HCT116 (cell line): Measurements from ENCODE around the gene MAGEB6. TPM values are rescaled to one million over a fixed set of nuclear protein-coding genes. Genes with fewer than 3 reads are reported as not detected.

ENCODE experiments used
- ATAC-seq: fragments of 200-7000 bp; cut with Tn5 transposase; 2 replicates; pipeline ENCODE4 v1.9.1; 2020; ENCODE audit warnings: mild to moderate bottlenecking, moderate library complexity
- BruUV-seq: library from RNA; stranded (reverse); fragments of 400-500 nt; replicated peaks from 2 replicates; lab custom pipeline; 2021; lab: Mats Ljungman, UMichigan
- CTCF ChIA-PET: fragments of 300-600 bp; sonication (Branson Sonifier 250); formaldehyde crosslinking; loops from one replicate; lab custom pipeline; 2021; ENCODE audit warnings: antibody characterized with exemption; lab: Charles Lee
- POLR2A ChIA-PET: fragments of 300-600, 350-600 bp; sonication (Branson Sonifier 250); formaldehyde crosslinking; loops from one replicate; lab custom pipeline; 2021; ENCODE audit warnings: antibody characterized with exemption; lab: Charles Lee
- RAD21 ChIA-PET, 2 experiments: fragments of 300-600 bp; sonication (Branson Sonifier 250); formaldehyde crosslinking; loops; one replicate each; lab custom pipeline; 2023; ENCODE audit warnings: low total read pairs in 2 of 2; ENCODE audit not compliant: uncharacterized antibody in 2 of 2, unreplicated experiment in 2 of 2, low non-redundant PET in 1 of 2; lab: Charles Lee
- DNase-seq: peaks from one replicate; pipeline ENCODE4 v3.0.0-alpha.2; 2010; ENCODE audit warnings: low read depth, low spot score
- H2AFZ ChIP-seq: fragments of 200-600 bp; shearing (Covaris generic), sonication (generic); 2 replicates; pipeline ENCODE4 v1.6.1; 2017; ENCODE audit warnings: low read depth, mixed run types, mixed read lengths, antibody characterized with exemption, low read length; ENCODE audit not compliant: poor library complexity, severe bottlenecking
- H3K27ac ChIP-seq: 2 replicates; pipeline ENCODE4 v1.5.1; 2012; ENCODE audit warnings: low read depth, low read length
- H3K27me3 ChIP-seq: fragments of 200-600 bp; sonication (generic); 2 replicates; pipeline ENCODE4 v1.6.1; 2016; ENCODE audit warnings: mixed run types, low read length, mixed read lengths; ENCODE audit not compliant: insufficient read depth
- H3K36me3 ChIP-seq, 2 experiments: fragments of 200-500 bp in 1 of 2; fragments of 200-600 bp in 1 of 2; sonication (Bioruptor generic) in 1 of 2; sonication (generic) in 1 of 2; 2 replicates each; pipeline versions ENCODE4 v1.5.1 to v1.6.1; 2014 to 2016; ENCODE audit warnings: low read length in 2 of 2, inconsistent platforms in 1 of 2, mixed read lengths in 1 of 2, mixed run types in 1 of 2; ENCODE audit not compliant: insufficient read depth in 2 of 2, control insufficient read depth in 1 of 2
- H3K4me1 ChIP-seq, 2 experiments: fragments of 200-600 bp in 1 of 2; sonication (generic) in 1 of 2; 2 replicates each; pipeline versions ENCODE4 v1.5.1 to v1.6.1; 2012 to 2017; ENCODE audit warnings: low read length in 2 of 2, inconsistent platforms in 1 of 2, mild to moderate bottlenecking in 1 of 2, mixed read lengths in 1 of 2, mixed run types in 1 of 2, moderate library complexity in 1 of 2; ENCODE audit not compliant: insufficient read depth in 2 of 2, control insufficient read depth in 1 of 2
- H3K4me2 ChIP-seq: fragments of 200-600 bp; sonication (generic); 2 replicates; pipeline ENCODE4 v1.6.1; 2017; ENCODE audit warnings: mixed run types, low read length, mixed read lengths
- H3K4me3 ChIP-seq, 2 experiments: fragments of 200-600 bp in 1 of 2; sonication (generic) in 1 of 2; replicated peaks in 1 of 2; 2 replicates each; pipeline ENCODE4 v1.5.1; 2011 to 2016; ENCODE audit warnings: low read length in 2 of 2, control low read depth in 1 of 2, low read depth in 1 of 2, mild to moderate bottlenecking in 1 of 2, mixed read lengths in 1 of 2, mixed run types in 1 of 2
- H3K79me2 ChIP-seq: fragments of 200-600 bp; sonication (generic); 2 replicates; pipeline ENCODE4 v1.6.1; 2017; ENCODE audit warnings: mild to moderate bottlenecking, mixed run types, low read length, moderate library complexity, mixed read lengths; ENCODE audit not compliant: insufficient read depth
- H3K9ac ChIP-seq: fragments of 200-600 bp; sonication (generic); 2 replicates; pipeline ENCODE4 v1.6.1; 2016; ENCODE audit warnings: low read length, mixed read lengths
- H3K9me2 ChIP-seq: fragments of 200-600 bp; sonication (generic), shearing (Covaris generic); 2 replicates; pipeline ENCODE4 v1.6.1; 2017; ENCODE audit warnings: mixed run types, mild to moderate bottlenecking, moderate library complexity; ENCODE audit not compliant: insufficient read depth
- H3K9me3 ChIP-seq, 2 experiments: fragments of 200-500 bp in 1 of 2; fragments of 200-600 bp in 1 of 2; sonication (Bioruptor generic) in 1 of 2; sonication (generic) in 1 of 2; 2 replicates each; pipeline ENCODE4 v1.6.1; 2014 to 2017; ENCODE audit warnings: low read length in 2 of 2, mixed read lengths in 2 of 2, inconsistent platforms in 1 of 2, low read depth in 1 of 2, mild to moderate bottlenecking in 1 of 2, mixed run types in 1 of 2, moderate library complexity in 1 of 2; ENCODE audit not compliant: control insufficient read depth in 1 of 2, insufficient read depth in 1 of 2
- H4K20me1 ChIP-seq: fragments of 200-600 bp; sonication (generic), shearing (Covaris generic); 2 replicates; pipeline ENCODE4 v1.6.1; 2017; ENCODE audit warnings: mixed run types, mild to moderate bottlenecking, moderate library complexity; ENCODE audit not compliant: insufficient read depth
- ATF3 ChIP-seq: IDR thresholded peaks from 2 replicates; pipeline ENCODE4 v1.6.1; 2012
- CBX3 ChIP-seq: IDR thresholded peaks from 2 replicates; pipeline ENCODE4 v1.6.1; 2012; ENCODE audit warnings: low read depth
- CEBPB ChIP-seq: IDR thresholded peaks from 2 replicates; pipeline ENCODE4 v1.6.1; 2012; ENCODE audit warnings: low read depth
- EGR1 ChIP-seq: IDR thresholded peaks from 2 replicates; pipeline ENCODE4 v1.6.1; 2012; ENCODE audit warnings: low read depth
- ELF1 ChIP-seq: IDR thresholded peaks from 2 replicates; pipeline ENCODE4 v1.6.1; 2012; ENCODE audit warnings: low read depth, borderline replicate concordance
- FOSL1 ChIP-seq: IDR thresholded peaks from 2 replicates; pipeline ENCODE4 v1.6.1; 2012; ENCODE audit warnings: low read depth
- JUND ChIP-seq: IDR thresholded peaks from 2 replicates; pipeline ENCODE4 v1.6.1; 2012
- POLR2A ChIP-seq: IDR thresholded peaks from 2 replicates; pipeline ENCODE4 v1.7.0; 2011; ENCODE audit warnings: borderline replicate concordance; ENCODE audit not compliant: insufficient read depth, insufficient read length; ENCODE audit errors: extremely low read depth
- POLR2AphosphoS5 ChIP-seq: IDR thresholded peaks from 2 replicates; pipeline ENCODE4 v1.6.1; 2011; ENCODE audit warnings: mild to moderate bottlenecking, low read depth, low read length, moderate library complexity
- RAD21 ChIP-seq: IDR thresholded peaks from 2 replicates; pipeline ENCODE4 v1.6.1; 2012; ENCODE audit warnings: low read depth, mild to moderate bottlenecking
- REST ChIP-seq: IDR thresholded peaks from 2 replicates; pipeline ENCODE4 v1.6.1; 2012; ENCODE audit warnings: low read depth
- SP1 ChIP-seq: IDR thresholded peaks from 2 replicates; pipeline ENCODE4 v1.6.1; 2012; ENCODE audit warnings: low read depth
- SRF ChIP-seq: IDR thresholded peaks from 2 replicates; pipeline ENCODE4 v1.6.1; 2012; ENCODE audit warnings: low read depth
- TCF7L2 ChIP-seq: IDR thresholded peaks from 2 replicates; pipeline ENCODE4 v1.7.0; 2011; ENCODE audit warnings: borderline replicate concordance, inconsistent platforms; ENCODE audit not compliant: insufficient read depth, insufficient read length; ENCODE audit errors: extremely low read depth
- ZFX ChIP-seq: fragments of 450-650 bp; IDR thresholded peaks from 2 replicates; pipeline ENCODE4 v1.6.1; 2017
- intact Hi-C: fragments of 100-400 bp; cut with micrococcal nuclease; formaldehyde crosslinking; loops from 2 replicates; pipeline ENCODE4 v1.10.0; 2022
- total RNA-seq: library from RNA; stranded (reverse); gene quantifications from one replicate; pipeline ENCODE4 v1.2.1, GENCODE V29; 2021; ENCODE audit not compliant: unreplicated experiment

Gene MAGEB6
- total RNA-seq, 1 experiment from 2014 or later: not detected

- H3K4me1 ChIP-seq: no peaks in the 10 kb centered on the region
- no peaks in the 10 kb centered on the region for H3K9me2 ChIP-seq
- no peaks in the 10 kb centered on the region for H3K36me3 ChIP-seq
- POLR2A ChIA-PET: no interaction called here
- H2AFZ ChIP-seq: no peak overlapping the region
- DNase-seq (no peak), ATAC-seq (no peak)
- intact Hi-C loops: no loop called here
- H4K20me1 ChIP-seq: no peaks in the 10 kb centered on the region
- no TSS peak for BruUV-seq
- H3K9ac ChIP-seq: no peak overlapping the region
- TF ChIP-seq TCF7L2: no peak
- TF ChIP-seq CBX3: no peak
- TF ChIP-seq CEBPB: no peak
- TF ChIP-seq EGR1: no peak
- TF ChIP-seq SRF: no peak
- TF ChIP-seq JUND: no peak
- TF ChIP-seq FOSL1: no peak
- no peak for TF ChIP-seq POLR2AphosphoS5
- no peak for TF ChIP-seq ATF3
- TF ChIP-seq RAD21: no peak
- no peak for TF ChIP-seq ZFX
- no peak for TF ChIP-seq POLR2A
- TF ChIP-seq REST: no peak
- TF ChIP-seq SP1: no peak
- TF ChIP-seq ELF1: no peak
- RAD21 ChIA-PET: no interaction called here
- H3K27me3 ChIP-seq: no peaks in the 10 kb centered on the region
- H3K27ac ChIP-seq: no peak overlapping the region
- H3K79me2 ChIP-seq: no peaks in the 10 kb centered on the region
- CTCF ChIA-PET: no interaction called here
- no peaks in the 10 kb centered on the region for H3K9me3 ChIP-seq
- no peak overlapping the region for H3K4me2 ChIP-seq
- H3K4me3 ChIP-seq: no peak overlapping the region
Measured at GRCh38 chrX:26234177-26234576, 41.9 kb downstream of the MAGEB6 start.

Other genes with a start within 250 kb of the MAGEB6 start
- gene MAGEB18, start 54.1 kb upstream of the MAGEB6 start, total RNA-seq: not detected
- not detected for gene MAGEB6B, start 31.8 kb upstream of the MAGEB6 start, total RNA-seq
- gene MAGEB5, start 23.7 kb downstream of the MAGEB6 start, total RNA-seq: not detected